Measurements from ENCODE around the gene BOLA3. TPM values are rescaled to one million over a fixed set of nuclear protein-coding genes. Genes with fewer than 3 reads are reported as not detected.

The BOLA3 gene
- total RNA-seq, 1 donor from 2014 or later: 59.7 TPM

DNA sequence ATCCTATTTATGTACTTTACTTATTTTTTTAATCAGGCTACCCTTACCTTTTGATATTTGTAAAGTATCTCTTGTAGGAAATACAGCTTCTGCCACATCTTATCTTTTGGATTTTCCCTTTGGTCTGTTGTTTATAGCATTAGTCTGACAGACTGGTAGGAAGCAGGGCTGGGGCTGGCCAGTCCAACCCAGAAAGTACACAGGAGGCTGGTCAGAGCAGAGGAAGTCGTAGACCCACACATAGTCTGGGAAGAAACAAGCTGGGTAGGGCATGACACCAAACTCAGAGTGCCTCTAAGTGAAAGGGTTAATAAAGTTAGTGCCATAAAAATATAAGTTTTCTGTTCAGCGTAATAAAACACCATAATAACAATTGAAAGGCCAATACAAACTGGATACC is 51.7 kb downstream of the BOLA3 start:
- Histone ChIP-seq H3K27ac (no peak overlapping the region), H3K9me3 (no peaks in the 10 kb centered on the region), H3K27me3 (no peaks in the 10 kb centered on the region), H3K36me3 (peaks cover 0 to 48% of the 10 kb centered on the region in 2 donors), H3K4me3 (no peak overlapping the region), H3K4me1 (no peaks in the 10 kb centered on the region)
- no peak for DNase-seq (ENCODE audit: extremely low spot score in 2 of 2)
- intact Hi-C loops (cut with DNase I): no loop called here
- no peak for TF ChIP-seq POLR2A (IDR thresholded peaks at IDR 0.05)
- no peak for TF ChIP-seq POLR2AphosphoS5 (IDR thresholded peaks at IDR 0.05; ENCODE audit: insufficient read depth in 1 of 2, low read depth in 1 of 2)
- TF ChIP-seq, protein P1, sequence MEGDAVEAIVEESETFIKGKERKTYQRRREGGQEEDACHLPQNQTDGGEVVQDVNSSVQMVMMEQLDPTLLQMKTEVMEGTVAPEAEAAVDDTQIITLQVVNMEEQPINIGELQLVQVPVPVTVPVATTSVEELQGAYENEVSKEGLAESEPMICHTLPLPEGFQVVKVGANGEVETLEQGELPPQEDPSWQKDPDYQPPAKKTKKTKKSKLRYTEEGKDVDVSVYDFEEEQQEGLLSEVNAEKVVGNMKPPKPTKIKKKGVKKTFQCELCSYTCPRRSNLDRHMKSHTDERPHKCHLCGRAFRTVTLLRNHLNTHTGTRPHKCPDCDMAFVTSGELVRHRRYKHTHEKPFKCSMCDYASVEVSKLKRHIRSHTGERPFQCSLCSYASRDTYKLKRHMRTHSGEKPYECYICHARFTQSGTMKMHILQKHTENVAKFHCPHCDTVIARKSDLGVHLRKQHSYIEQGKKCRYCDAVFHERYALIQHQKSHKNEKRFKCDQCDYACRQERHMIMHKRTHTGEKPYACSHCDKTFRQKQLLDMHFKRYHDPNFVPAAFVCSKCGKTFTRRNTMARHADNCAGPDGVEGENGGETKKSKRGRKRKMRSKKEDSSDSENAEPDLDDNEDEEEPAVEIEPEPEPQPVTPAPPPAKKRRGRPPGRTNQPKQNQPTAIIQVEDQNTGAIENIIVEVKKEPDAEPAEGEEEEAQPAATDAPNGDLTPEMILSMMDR (IDR thresholded peaks at IDR 0.05): no peak

DNA sequence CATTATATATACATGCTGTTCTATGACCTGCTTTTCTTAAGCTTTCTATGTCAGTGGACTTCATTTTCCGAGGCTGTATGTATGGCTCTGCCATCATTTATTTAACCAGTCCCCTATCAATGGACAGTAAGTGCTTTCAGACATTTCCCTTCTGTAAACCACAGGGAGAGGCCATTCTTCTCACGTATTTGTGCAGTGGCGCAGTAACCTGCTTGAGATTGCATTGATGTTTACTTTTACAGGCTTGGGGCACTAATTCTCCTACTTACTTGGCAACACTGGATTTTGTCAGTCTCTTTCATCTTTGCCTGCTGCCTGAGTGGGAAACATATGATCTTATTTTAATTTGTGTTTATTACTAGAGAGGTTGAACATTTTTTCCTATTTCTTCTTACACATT is 52.1 kb downstream of the BOLA3 start:
- Histone ChIP-seq H3K4me3 (no peak overlapping the region), H3K27ac (no peak overlapping the region), H3K4me1 (no peaks in the 10 kb centered on the region), H3K36me3 (peaks cover 0 to 46% of the 10 kb centered on the region in 2 donors), H3K9me3 (no peaks in the 10 kb centered on the region), H3K27me3 (no peaks in the 10 kb centered on the region)
- DNase-seq (ENCODE audit: extremely low spot score in 2 of 2): no peak
- TF ChIP-seq POLR2AphosphoS5 (IDR thresholded peaks at IDR 0.05; ENCODE audit: insufficient read depth in 1 of 2, low read depth in 1 of 2) (no peak), POLR2A (IDR thresholded peaks at IDR 0.05) (no peak)
- TF ChIP-seq, protein P1 (IDR thresholded peaks at IDR 0.05): no peak
- intact Hi-C loops (cut with DNase I): no loop called here

DNA sequence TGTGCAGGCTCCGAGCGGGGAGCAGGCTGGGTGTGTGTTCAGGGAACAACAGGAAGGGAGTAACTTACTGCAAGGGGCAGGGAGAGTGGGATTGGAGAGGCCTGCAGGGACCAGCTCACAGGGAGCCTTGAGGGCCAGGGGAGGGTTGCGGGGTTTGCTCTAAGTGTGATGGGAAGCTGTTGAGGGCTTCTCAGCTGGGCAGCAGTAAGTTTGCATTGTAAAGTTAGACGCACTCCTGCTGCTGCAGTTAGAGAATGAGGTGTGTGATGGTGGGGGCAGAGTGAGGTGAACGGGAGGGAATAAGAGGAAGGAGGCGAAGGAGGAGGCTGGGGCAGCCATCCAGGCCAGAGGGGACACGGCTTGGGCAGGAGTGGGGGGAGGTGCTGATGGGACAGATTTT is 53.4 kb downstream of the BOLA3 start:
- no peak for DNase-seq (ENCODE audit: extremely low spot score in 2 of 2)

DNA sequence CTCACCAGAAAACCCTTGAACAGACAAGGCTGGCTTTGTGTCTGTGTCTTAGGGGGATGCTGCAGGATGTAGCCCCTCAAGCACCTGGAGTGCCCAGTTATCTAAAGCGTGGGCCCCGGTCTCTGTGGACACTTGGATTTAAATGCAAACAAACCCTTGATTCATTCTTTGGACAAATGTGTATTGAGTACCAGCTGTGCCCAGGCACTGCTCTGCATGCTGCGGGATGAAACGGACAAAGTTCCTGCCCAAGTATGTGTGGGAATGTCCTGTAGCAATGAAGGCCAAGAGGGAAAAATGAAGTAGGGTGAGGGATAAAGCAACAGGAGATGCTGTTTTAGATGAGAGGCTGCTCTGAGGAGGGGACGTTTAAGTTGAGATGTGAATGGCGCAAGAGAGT is 53.9 kb downstream of the BOLA3 start:
- intact Hi-C loops (cut with DNase I): no loop called here
- DNase-seq (ENCODE audit: extremely low spot score in 2 of 2): no peak
- Histone ChIP-seq H3K4me3 (no peak overlapping the region), H3K9me3 (no peaks in the 10 kb centered on the region), H3K27ac (no peak overlapping the region), H3K36me3 (peaks cover 0 to 45% of the 10 kb centered on the region in 2 donors), H3K27me3 (no peaks in the 10 kb centered on the region), H3K4me1 (no peaks in the 10 kb centered on the region)
- TF ChIP-seq POLR2AphosphoS5 (IDR thresholded peaks at IDR 0.05; ENCODE audit: insufficient read depth in 1 of 2, low read depth in 1 of 2) (no peak), POLR2A (IDR thresholded peaks at IDR 0.05) (no peak)
- TF ChIP-seq, protein P1 (IDR thresholded peaks at IDR 0.05): no peak

More for the DNA sequence above, 53.4 kb downstream of the BOLA3 start:
- no peaks in the 10 kb centered on the region for H3K9me3 ChIP-seq
- no peak overlapping the region for H3K4me3 ChIP-seq
- intact Hi-C loops (cut with DNase I): no loop called here
- no peaks in the 10 kb centered on the region for H3K4me1 ChIP-seq
- TF ChIP-seq, protein P1 (IDR thresholded peaks at IDR 0.05): no peak
- TF ChIP-seq POLR2A (IDR thresholded peaks at IDR 0.05) (no peak), POLR2AphosphoS5 (IDR thresholded peaks at IDR 0.05; ENCODE audit: insufficient read depth in 1 of 2, low read depth in 1 of 2) (no peak)
- no peaks in the 10 kb centered on the region for H3K27me3 ChIP-seq
- peaks cover 0 to 45% of the 10 kb centered on the region in 2 donors for H3K36me3 ChIP-seq
- no peak overlapping the region for H3K27ac ChIP-seq

DNA sequence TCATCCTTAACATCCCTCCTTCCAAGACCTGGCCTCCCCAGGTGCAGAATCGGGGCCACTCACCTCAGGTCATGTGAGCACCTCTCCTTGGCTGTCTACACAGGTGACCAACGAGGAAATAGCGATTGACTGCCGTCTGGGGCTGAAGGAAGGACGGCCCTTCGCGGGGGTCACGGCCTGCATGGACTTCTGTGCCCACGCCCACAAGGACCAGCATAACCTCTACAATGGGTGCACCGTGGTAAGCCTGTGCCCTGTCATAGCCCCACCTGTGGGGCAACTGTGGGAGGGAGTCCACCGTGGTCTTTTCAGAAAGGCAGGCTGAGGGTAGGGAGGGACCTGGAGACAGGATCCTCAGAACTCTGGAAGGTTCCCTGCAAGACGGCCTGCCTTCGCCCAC is 54.3 kb downstream of the BOLA3 start:
- no peak overlapping the region for H3K27ac ChIP-seq
- no peaks in the 10 kb centered on the region for H3K4me1 ChIP-seq
- intact Hi-C loops (cut with DNase I): no loop called here
- H3K36me3 ChIP-seq: peaks cover 0 to 47% of the 10 kb centered on the region in 2 donors
- H3K4me3 ChIP-seq: no peak overlapping the region
- no peaks in the 10 kb centered on the region for H3K9me3 ChIP-seq
- TF ChIP-seq POLR2A (IDR thresholded peaks at IDR 0.05): no peak
- TF ChIP-seq, protein P1 (IDR thresholded peaks at IDR 0.05): no peak
- TF ChIP-seq POLR2AphosphoS5 (IDR thresholded peaks at IDR 0.05; ENCODE audit: insufficient read depth in 1 of 2, low read depth in 1 of 2): no peak
- no peak for DNase-seq (ENCODE audit: extremely low spot score in 2 of 2)
- no peaks in the 10 kb centered on the region for H3K27me3 ChIP-seq
